HG03196 (cell line): ENCODE measurements around the gene PPM1H.
A peak's percentile ranks its signal among the peaks of the same experiment; 100 is the strongest.

Experiments used
- ATAC-seq: cut with Tn5 transposase; IDR thresholded peaks from one replicate; pipeline ENCODE4 v1.9.1; 2021; ENCODE audit not compliant: unreplicated experiment

Gene PPM1H

GRCh38 chr12:62717643-62718042 lies 217.3 kb downstream of the PPM1H start:
- ATAC-seq: no peak

- ATAC-seq: no peak
Observed at GRCh38 chr12:62716866-62717525, 218.0 kb downstream of the PPM1H start.

DNA sequence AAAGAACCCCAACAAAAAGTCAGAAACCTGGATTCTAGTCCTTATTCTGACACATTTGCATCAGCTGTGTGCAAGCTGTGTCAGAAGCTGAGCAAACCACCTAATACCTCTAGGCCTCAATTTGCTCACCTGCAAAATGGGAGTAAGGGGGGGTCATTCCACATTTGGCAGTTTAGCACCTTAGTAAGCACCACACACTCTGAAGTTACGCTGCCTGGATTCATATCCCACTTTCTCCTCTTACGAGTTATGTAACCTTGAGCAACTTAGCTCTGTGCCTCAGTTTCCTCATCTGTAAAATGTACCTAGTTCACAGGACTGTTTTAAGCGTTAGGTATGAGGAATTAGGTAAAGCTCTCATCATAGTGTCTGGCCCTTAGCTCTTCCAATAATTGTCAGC lies 218.9 kb downstream of the PPM1H start:
- ATAC-seq: no peak

DNA sequence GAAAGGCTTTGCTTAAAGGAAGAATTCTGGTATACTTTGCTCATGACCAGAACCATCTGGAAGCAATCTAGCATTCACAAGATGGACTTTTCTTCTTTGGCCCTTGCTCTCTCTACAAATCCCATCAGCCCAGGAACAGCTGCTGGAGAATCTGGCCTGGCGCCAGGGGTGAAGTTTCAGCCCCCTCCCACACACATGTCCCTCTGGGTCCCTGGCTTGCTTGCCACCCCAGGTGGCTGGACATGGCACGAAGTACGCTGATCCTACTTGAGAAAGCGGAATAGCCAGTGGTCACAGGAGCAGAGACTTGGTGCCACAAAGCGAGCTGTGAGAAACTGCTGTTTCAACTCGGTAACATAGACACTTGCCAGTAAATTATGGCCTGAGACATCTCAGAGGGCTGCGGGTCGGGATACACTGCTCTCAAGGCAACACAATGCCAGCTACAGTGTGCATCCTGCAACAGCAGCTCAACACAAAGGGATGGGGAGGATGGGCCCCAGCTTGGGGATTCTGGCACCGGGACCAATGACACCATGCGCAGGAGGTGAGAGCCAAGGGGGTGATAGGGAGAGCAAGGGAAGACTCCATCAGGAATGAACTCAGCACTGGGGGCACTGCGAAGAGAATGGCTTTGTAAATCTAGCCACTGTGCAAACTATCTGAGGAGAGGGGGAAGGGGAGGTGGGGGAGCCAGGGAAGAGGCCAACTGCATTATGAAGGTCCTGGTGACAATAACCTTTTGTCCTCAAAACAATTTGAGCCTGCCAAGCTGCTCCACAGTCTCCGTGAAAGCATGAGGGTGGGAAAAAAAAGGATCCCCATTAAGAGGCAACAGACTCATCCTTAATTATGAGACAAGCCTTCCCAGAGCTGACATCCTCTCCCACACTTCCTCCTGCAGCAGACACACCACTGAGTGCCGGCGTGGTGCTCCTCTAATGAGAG lies 219.9 kb downstream of the PPM1H start:
- ATAC-seq: no peak

DNA sequence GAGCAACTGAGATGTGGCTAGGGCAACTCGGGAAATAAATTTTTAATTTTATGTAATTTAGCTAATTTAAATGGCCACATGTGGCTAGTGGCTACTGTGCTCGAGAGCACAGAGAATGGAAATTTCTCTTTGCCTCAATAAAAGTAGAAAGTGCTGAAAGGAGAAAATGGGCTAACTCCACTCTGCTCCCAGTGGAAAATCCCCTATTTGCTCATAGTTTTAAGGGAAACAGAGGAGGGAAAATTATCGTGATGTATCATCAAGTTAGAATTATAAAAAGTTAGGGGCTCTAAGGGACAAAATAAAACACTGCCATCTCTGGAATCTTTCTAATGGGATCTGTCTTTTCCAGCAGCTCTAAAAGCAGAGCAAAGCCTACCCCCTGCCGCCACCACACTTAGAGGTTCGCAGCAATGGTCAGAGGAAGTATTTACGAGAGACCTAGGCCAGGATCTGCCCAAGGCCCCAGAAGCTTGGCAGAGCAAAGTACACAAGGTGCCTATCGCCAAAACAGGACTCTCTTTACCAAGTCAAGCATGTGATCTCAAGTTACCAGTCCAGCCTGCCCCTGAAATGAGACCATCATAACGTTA lies 220.7 kb downstream of the PPM1H start:
- no peak for ATAC-seq

DNA sequence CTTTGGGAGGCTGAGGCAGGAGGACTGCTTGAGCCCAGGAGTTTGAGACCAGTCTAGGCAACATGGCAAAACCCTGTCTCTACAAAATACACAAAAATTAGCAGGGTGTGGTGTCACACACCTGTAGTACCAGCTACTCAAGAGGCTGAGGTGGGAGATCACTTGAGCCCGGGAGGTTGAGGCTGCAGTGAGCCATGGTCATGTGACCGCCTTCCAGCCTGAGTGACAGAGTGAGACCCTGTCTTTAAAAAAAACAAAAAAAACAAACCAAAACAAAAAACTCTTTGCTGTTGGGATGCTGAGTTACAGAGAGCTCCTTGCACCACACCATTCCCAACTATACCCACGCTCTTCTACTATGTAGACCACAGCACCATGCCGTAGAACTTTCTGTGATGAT lies 221.2 kb downstream of the PPM1H start:
- no peak for ATAC-seq

DNA sequence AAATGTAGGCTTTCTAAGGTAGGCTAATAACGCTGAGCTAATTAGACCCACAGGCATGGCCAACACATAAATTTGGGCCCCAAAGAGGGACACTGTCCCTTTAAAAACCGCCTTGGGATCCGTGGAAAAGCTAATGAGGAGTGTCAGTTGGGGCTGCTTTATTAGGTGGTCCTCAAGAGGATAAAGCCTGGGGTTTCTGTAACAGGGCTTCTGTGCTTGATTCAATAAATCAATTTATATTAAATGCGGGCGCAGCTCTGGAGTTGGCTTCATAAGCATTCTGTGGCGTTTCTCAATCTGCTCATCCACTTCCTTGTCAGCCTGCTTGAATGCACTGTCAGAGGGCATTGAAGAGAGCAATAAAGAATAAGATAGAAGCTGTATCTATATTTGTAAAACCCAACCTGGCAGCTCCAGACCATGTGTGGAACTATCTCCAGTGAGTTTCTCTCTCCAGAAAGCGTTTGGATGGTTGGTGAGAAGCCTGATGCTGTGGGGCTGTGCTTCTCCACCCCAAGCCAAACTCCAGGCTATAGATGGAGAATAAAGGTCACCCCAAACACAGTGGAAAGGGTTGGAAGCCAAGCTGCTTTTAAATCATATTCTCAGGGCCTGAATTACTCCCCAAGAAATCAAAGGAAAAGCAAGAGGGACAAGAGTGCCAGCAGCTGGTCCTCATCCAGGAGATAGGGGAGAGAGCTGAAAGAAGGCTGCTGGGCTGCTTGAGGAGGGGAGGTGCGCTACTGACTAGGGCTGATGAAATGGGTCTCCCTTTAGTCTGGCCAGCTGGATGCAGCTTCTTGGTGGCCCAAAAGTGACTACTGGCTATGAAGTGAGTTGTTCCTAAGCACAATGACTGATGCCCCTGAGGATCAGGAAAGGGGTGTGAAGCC lies 222.0 kb downstream of the PPM1H start:
- no peak for ATAC-seq

DNA sequence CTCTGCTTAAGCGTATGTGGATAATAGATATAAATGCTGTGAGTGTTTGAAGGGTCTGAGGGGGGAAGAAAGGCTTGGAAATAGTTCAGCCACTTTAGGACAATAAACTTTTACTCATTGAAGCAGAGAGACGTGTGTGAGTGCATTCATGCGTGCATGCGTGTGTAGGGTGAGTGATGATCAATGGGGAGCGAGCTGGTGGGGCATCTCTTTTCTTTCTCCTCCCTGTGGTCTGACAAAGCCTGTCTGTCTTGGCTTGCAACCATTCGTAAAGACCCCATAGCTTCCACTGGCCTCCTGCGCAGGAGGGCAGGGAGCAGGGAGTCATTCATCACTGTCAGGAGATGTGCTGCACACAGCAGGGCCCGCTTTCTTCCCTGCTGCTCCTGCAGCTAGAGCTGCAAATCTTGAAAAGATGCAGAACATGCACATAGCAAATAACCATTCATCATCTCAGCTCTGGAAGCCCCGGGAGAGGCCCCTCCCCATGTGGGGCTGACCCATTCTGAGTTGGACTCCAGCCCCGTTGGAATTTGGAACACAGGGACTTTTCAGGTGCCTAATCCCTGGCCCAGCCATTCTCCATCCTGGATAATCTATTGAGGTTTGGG lies 223.2 kb downstream of the PPM1H start:
- no peak for ATAC-seq

DNA sequence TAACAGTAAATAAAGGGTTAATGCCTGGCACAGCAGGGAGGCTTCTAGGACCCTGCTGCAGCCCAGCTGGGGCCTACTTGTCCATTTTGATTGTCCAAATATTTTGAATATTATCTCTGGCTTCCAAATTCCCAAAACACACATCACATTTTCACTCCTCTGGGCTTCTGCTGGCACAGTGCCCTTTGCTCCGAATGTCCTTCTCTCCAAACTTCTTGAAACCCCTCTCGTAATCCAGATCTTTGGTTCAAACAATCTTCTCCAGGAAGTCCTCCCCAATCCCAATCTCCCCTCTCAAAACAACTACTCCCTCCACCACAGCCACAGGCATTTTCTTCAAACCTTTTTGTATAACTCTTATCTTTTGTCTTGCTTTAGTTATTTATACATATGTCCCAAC lies 225.6 kb downstream of the PPM1H start:
- no peak for ATAC-seq

- no peak for ATAC-seq
Observed at GRCh38 chr12:62707939-62708338, 227.0 kb downstream of the PPM1H start.

- ATAC-seq: no peak
Observed at GRCh38 chr12:62705846-62706245, 229.1 kb downstream of the PPM1H start.

- no peak for ATAC-seq
Observed at GRCh38 chr12:62703011-62703380, 232.0 kb downstream of the PPM1H start.

DNA sequence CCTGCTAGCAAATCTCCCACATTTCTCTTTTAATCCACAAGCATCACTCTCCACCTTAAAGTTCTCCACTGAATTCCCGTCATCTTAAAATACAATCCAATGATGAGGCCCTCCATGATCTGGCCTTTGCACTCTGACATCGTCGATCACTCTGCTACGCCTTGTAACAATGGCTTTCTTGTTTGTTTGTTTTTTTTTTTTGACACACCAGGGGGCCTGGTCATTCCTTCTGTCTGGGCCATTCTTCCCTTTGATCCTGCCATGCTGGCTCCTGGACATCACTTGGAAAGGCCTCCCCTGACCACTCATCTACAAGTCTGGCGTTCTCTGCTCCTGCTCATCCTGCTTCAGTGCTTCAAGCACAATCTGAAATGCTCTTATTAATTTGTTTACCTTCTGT lies 233.5 kb downstream of the PPM1H start:
- no peak for ATAC-seq

DNA sequence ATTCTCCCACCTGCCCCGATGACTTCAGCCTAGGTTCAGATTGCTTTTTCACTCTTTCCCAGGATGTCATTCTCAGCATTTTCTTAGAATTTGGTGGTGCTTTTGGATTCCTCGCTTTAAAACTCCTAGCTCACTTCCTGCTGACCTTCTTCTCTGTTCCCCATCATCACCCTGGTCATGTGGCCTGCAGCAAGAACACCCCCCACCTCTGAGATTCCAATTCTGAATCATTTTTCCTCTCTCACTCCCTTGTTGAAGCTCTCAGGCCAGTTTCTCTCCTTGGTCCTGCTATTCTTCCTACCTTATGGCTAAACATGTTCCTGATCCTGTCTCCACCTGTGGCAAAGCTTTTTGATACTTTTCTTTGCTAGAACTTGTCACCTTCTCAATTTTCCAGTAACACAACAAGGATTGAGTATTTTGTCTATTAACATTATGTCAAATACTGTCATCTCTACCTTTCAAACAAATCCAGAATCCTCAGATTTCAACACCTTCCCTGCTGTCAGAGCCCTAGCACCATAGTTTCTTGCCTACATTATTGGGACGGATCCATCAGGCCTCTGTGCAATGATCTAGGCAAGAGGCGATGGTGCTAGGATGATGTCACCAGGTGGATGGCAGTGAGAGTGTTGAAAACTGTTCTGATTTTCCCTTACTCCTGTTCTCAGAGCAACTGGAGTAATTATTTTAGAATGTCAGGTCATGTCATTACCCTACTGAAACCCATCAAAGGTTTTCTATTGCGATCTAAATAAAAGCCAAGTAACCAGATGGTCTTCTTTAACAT lies 234.7 kb downstream of the PPM1H start:
- no peak for ATAC-seq

GRCh38 chr12:62698701-62699101 lies 236.2 kb downstream of the PPM1H start:
- ATAC-seq: no peak

DNA sequence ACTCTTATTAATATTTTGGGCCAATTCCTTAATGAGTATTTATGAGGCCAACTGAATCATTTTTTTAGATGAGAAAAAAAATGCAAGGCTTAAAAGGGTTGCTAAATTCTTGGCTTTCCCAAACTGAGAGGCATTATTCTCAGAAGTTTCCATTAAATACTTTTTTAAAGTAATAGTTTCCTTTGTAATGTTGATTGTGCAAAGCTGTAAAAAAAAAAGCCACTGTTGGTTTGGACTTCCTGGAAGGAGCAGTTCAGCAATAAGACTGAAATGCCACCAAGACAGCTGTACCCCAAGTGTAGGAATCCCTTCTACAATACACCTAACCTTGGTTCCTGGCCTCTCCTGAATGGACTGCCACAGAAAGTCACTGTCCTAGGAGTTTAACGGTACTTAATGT lies 237.1 kb downstream of the PPM1H start:
- no peak for ATAC-seq

- ATAC-seq: no peak
Observed at GRCh38 chr12:62695696-62696095, 239.3 kb downstream of the PPM1H start.

DNA sequence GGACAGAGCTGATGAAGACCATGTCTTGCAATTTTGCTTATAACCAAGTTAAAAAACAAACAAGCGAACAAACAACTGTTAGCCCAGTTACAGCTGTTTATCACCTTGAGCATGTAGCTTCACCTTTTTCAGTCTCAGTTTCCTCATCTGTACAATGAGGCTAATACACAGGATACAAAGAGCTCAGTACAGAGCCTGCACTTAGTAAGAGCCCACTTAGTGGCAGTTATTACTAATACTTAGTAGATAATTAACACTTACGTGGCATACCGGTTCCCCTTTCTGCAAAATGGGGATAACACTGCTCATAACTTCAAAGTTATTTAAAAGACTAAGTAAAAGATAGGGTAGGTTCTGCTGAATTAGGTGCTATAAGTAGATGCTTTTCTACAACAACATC lies 240.3 kb downstream of the PPM1H start:
- peak; percentile 68 for ATAC-seq

GRCh38 chr12:62694116-62694515 lies 240.8 kb downstream of the PPM1H start:
- ATAC-seq: peak; percentile 18
